ENCODE data around the gene MTAP. TPM values are rescaled to one million over a fixed set of nuclear protein-coding genes. Genes with fewer than 3 reads are reported as not detected.

Gene MTAP
- total RNA-seq, 1 experiment from 2014 or later: 102 TPM

DNA sequence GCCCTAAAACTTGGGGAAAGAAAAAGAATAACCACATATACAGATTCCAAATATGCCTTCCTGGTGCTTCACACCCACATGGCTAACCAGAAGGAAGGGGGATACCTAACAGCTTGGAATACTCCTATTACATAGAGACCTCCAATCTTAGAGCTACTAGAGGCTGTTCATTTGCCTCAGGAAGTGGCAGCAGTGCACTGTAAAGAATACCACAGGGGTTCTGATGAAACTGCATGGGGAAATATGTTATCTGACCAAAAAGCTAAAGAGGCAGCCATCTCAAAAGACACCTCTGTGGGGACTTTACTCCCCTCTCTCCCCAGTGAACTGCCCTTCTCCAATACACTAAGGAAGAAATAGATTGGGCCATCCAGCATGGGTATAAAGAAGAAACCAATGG is 125.3 kb downstream of the MTAP start:
- no peak overlapping the region for H2AK5ac ChIP-seq (ENCODE audit: insufficient read length, low read length)
- H2BK20ac ChIP-seq (ENCODE audit: low read depth, low read length, poor library complexity, severe bottlenecking): no peak overlapping the region
- no peaks in the 10 kb centered on the region; the same call in 1 of the 2 replicates for H3K4me1 ChIP-seq (ENCODE audit: insufficient read depth, low read length)
- Mint-ChIP-seq H3K4me3 (no peak overlapping the region), H3K9me3 (no peaks in the 10 kb centered on the region; a peak in 3 of 5 replicates), H3K27me3 (ENCODE audit: low read depth) (peaks cover 1% of the 10 kb centered on the region; the same call in 1 of the 2 replicates), H3K27ac (no peak overlapping the region), H3K36me3 (ENCODE audit: insufficient read depth in 1 of 3, low read depth in 3 of 3) (peaks cover 10 to 14% (median 13%) of the 10 kb centered on the region in 3 experiments; a peak in 6 of 7 replicates), H3K4me1 (peaks cover 8 to 13% of the 10 kb centered on the region in 2 experiments)
- DNase-seq: no peak
- no peak overlapping the region for H2BK5ac ChIP-seq (ENCODE audit: insufficient read length, low read length)
- no peak overlapping the region for H3K4ac ChIP-seq (ENCODE audit: low read depth, low read length)
- H3K23me2 ChIP-seq (ENCODE audit: insufficient read length, low read depth, low read length, poor library complexity, severe bottlenecking): no peaks in the 10 kb centered on the region
- no peak overlapping the region for H3T11ph ChIP-seq (ENCODE audit: low read length)
- H3K79me1 ChIP-seq (ENCODE audit: insufficient read depth, low read depth, low read length, poor library complexity, severe bottlenecking): no peaks in the 10 kb centered on the region
- TF ChIP-seq, protein P1, sequence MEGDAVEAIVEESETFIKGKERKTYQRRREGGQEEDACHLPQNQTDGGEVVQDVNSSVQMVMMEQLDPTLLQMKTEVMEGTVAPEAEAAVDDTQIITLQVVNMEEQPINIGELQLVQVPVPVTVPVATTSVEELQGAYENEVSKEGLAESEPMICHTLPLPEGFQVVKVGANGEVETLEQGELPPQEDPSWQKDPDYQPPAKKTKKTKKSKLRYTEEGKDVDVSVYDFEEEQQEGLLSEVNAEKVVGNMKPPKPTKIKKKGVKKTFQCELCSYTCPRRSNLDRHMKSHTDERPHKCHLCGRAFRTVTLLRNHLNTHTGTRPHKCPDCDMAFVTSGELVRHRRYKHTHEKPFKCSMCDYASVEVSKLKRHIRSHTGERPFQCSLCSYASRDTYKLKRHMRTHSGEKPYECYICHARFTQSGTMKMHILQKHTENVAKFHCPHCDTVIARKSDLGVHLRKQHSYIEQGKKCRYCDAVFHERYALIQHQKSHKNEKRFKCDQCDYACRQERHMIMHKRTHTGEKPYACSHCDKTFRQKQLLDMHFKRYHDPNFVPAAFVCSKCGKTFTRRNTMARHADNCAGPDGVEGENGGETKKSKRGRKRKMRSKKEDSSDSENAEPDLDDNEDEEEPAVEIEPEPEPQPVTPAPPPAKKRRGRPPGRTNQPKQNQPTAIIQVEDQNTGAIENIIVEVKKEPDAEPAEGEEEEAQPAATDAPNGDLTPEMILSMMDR (conservative IDR thresholded peaks at IDR 0.05): no peak
- no peak overlapping the region for H2BK15ac ChIP-seq (ENCODE audit: low read depth, low read length)
- H3K18ac ChIP-seq (ENCODE audit: insufficient read length, low read depth, low read length): no peak overlapping the region
- no peaks in the 10 kb centered on the region for H3K9me3 ChIP-seq (ENCODE audit: control insufficient read depth, low read depth, low read length)
- no peaks in the 10 kb centered on the region for H4K20me1 ChIP-seq (ENCODE audit: control insufficient read depth, insufficient read depth, insufficient read length)
- no peak overlapping the region for H3K4me2 ChIP-seq (ENCODE audit: insufficient read depth, insufficient read length, low read length)
- H4K8ac ChIP-seq (replicated peaks; ENCODE audit: insufficient read length, low read depth, low read length): no peak overlapping the region
- H3K79me2 ChIP-seq (ENCODE audit: insufficient read depth, low read length): no peaks in the 10 kb centered on the region
- no peak overlapping the region for H3K56ac ChIP-seq (ENCODE audit: insufficient read length, low read depth, low read length)
- no peak overlapping the region for H4K5ac ChIP-seq (ENCODE audit: insufficient read length, low read depth, low read length)
- no peak overlapping the region for H2BK12ac ChIP-seq (ENCODE audit: insufficient read length, low read depth, low read length)
- H2BK120ac ChIP-seq (ENCODE audit: low read depth, low read length, poor library complexity, severe bottlenecking): no peak overlapping the region
- H2AFZ ChIP-seq (ENCODE audit: low read length): no peak overlapping the region
- no peak overlapping the region for H3K14ac ChIP-seq (ENCODE audit: insufficient read depth, low read length)
- H3K27me3 ChIP-seq (ENCODE audit: insufficient read depth, low read length): no peaks in the 10 kb centered on the region
- H4K91ac ChIP-seq (ENCODE audit: insufficient read length, low read depth, low read length): no peak overlapping the region
- H3K27ac ChIP-seq (ENCODE audit: insufficient read length, low read depth, low read length): no peak overlapping the region
- H3K23ac ChIP-seq (ENCODE audit: insufficient read length, low read depth, low read length): no peak overlapping the region
- no peak overlapping the region for H3K9ac ChIP-seq (ENCODE audit: extremely low read depth, insufficient read length, low read length)

All from H9 (cell line).